Right forelimb (tissue), 1 donor: ENCODE measurements around the gene SMC3.

Experiments
- DNase-seq: peaks from one replicate; pipeline ENCODE4 v3.0.0-alpha.2; 2018

The SMC3 gene

DNA sequence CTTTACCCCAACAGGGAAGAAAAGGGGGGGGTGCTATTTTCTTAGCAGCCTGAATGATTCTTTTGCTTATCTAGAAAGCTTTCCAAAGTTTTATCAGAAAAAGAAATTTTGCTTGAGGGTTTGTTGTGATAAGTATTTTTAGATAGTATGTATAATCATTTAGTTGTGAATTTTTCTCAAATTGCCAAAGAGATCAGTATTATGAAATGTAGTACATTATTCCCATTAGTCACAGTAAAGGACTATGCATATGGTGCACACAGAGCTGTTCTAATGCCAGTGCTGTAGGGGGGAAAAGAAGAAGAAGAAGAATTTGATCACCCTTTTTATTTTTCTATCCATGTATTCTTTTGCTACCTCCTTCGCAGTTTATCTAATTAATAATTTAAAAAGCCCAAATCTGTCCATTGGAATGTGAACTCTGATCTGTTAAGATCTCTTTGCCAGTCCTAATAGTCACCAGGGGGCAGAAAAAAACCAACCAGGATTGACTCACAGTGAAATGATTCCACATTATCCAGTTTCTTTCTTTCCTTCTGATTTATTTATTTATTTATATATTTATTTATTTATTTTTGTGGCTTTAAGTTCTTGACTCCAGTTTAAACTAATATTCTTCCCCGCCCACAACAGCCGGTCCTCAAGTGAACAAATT, 81.3 kb downstream of the SMC3 start:
- DNase-seq = no peak

DNA sequence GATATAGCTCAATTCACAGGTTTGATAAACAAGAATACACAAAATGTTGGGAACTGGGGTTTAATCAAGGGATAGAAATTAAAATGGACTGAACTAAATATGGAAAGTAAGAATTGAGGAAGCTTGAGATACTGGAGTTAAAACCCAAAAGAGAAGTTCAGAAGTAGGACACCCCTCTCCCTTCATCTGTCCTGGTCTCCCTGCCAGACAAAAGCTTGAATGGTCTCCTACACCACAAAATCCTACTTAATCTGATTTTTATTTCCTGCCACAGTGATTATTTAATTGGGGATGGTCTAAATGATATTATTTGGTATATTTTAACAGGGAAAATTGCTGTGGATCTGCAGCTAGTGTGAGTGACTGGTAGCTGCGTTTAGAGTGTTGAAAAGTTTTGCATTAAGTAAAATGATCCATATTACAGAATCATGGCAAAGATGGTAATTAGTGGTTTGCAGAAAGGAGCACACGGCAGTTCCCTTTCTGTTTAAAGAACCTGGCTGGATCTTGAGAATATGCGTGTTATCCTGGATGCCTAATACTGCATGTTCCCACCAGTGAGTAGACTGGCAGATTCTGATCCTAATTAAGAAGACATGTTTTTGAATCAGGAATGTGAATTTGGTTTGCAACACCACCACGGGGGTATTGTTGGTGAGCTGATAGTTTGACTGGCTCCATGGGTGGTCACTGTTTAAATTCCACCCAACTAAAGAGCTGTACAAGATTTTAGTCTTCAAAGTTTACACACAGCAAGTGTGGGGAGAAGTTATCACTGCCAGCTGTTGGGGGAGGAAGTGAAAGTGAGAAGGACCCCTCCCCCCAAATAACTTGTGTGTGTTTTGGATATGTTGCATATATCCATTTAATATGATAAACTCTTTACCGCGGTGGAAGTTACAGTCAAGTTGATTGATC, 82.1 kb downstream of the SMC3 start:
- no peak for DNase-seq

DNA sequence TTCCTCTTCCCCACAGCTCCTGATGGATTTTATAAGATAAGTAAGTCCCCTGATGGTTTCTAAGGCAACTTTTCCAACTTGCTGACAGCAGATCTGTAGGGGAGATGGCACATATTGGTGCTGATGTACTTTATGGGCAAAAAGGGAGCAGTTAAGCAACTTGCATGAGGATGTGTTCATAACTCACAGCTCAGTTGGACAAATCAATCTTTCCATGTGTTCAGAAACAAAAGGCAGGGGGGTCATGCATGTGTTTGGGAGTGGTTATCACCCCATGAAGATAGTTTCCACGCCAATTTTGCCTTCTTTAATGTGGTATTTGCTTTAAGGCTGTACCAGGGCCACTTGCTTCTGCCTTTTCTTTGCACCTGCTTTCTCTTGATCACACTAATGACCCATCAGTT, 82.8 kb downstream of the SMC3 start:
- no peak for DNase-seq

DNA sequence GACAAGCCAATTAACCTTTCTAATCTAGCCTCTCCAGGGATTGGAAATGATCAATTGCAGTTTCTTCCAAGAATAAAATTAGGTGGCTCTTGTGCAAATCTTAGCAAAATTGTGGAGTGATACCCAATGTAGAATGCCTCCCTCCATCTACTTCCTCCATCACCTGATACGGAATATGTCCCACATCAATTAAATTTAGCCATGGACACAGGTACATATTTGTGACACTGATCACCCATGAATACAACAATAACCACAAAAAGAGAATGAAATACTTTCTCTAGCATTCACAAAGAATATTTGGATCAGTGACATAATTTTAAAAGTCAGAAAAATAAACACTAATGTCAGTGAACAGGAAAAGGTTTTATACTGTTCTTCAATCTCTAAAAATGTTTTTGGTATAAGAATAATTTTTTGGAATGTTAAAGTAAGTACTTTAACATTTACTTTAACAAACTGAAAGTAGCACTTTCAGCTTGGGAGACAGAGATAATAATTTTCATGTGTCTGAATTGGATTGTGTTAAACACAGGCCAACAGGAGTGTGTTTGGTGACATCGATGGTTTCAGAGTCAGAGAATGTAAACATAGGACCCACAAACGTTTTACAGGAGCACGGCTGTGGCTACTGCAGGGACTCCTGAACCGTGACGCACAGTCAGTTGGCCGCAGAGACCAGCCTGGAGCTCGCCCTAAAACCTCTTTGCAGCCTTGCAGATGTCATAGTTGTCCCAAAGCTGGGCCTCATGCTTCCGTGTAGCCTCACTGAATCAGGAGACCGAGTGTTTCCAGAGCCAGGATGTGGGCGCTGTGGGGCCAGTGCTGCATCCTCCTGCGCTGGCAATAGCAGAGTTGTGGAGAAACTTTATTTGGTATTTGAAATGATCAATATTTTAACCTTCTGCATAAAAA, 83.8 kb downstream of the SMC3 start:
- peak; percentile 50 for DNase-seq

DNA sequence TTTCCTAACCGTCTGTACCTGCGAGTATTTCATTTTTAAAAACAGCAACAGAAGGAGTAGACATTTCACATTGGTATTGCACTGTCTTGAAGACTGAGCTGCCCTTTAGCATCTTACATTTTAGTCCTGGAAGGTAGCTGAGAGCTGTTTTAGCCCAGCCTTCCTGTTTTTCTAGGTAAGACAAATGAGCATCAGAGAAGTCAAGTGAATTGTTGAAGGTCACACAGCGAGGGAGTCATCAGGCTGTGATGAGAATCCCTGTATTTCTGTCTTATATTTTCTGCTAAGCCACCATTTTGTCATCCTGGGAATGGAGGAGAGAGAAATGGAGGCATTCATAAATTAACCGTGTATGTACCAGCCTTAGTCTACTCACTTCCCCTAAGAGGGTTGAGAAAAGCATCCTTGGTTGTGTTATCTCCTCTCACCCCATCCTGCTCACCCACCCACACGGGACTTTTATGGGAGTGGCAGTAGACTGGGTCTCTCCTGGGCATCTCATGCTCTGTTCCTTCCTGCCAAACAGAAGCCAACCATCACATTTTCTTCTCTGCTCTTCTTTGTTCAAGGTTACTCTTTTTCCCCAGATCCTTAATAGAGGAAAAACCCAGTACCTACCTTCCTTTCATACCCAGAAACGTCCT, 85.1 kb downstream of the SMC3 start:
- DNase-seq = no peak
